Neural cell (in vitro differentiated cells): ENCODE data around the gene NDFIP2.

ENCODE experiments used
- CTCF ChIP-seq: fragments of 450-650 bp; IDR thresholded peaks from 2 replicates; pipeline ENCODE4 v1.5.1; 2014; ENCODE audit warnings: antibody characterized with exemption, mild to moderate bottlenecking, moderate library complexity; ENCODE audit not compliant: poor library complexity, severe bottlenecking
- EZH2 ChIP-seq: fragments of 200-600, 300-800 bp; shearing (Covaris generic), sonication (generic); IDR thresholded peaks from 2 replicates; pipeline ENCODE4 v1.6.1; 2014; ENCODE audit warnings: antibody characterized with exemption, low read length, borderline replicate concordance, mild to moderate bottlenecking; ENCODE audit not compliant: insufficient read depth, poor library complexity, severe bottlenecking
- POLR2AphosphoS5 ChIP-seq: IDR thresholded peaks from 2 replicates; pipeline ENCODE4 v1.6.1; 2012
- TF ChIP-seq, protein P1 (sequence below): IDR thresholded peaks from 2 replicates; pipeline ENCODE4 v1.6.1; 2012; ENCODE audit warnings: borderline replicate concordance

GRCh38 chr13:79452239-79452913, 28.6 kb upstream of the NDFIP2 start:
- TF ChIP-seq, protein P1, sequence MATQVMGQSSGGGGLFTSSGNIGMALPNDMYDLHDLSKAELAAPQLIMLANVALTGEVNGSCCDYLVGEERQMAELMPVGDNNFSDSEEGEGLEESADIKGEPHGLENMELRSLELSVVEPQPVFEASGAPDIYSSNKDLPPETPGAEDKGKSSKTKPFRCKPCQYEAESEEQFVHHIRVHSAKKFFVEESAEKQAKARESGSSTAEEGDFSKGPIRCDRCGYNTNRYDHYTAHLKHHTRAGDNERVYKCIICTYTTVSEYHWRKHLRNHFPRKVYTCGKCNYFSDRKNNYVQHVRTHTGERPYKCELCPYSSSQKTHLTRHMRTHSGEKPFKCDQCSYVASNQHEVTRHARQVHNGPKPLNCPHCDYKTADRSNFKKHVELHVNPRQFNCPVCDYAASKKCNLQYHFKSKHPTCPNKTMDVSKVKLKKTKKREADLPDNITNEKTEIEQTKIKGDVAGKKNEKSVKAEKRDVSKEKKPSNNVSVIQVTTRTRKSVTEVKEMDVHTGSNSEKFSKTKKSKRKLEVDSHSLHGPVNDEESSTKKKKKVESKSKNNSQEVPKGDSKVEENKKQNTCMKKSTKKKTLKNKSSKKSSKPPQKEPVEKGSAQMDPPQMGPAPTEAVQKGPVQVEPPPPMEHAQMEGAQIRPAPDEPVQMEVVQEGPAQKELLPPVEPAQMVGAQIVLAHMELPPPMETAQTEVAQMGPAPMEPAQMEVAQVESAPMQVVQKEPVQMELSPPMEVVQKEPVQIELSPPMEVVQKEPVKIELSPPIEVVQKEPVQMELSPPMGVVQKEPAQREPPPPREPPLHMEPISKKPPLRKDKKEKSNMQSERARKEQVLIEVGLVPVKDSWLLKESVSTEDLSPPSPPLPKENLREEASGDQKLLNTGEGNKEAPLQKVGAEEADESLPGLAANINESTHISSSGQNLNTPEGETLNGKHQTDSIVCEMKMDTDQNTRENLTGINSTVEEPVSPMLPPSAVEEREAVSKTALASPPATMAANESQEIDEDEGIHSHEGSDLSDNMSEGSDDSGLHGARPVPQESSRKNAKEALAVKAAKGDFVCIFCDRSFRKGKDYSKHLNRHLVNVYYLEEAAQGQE, result no peak
- no peak for TF ChIP-seq CTCF
- no peak for TF ChIP-seq EZH2
- no peak for TF ChIP-seq POLR2AphosphoS5
